H1 (cell line): Measurements from ENCODE around the gene PCCA. TPM values are rescaled to one million over a fixed set of nuclear protein-coding genes. Genes with fewer than 3 reads are reported as not detected.

Experiments
- CTCF ChIA-PET: fragments of 300-600 bp; sonication (Branson Sonifier 250); formaldehyde crosslinking; loops from one replicate; lab custom pipeline; 2021; ENCODE audit not compliant: partially characterized antibody; lab: Charles Lee
- POLR2A ChIA-PET: fragments of 300-600 bp; sonication (Branson Sonifier 250); formaldehyde crosslinking; loops from one replicate; lab custom pipeline; 2021; ENCODE audit warnings: inconsistent platforms; ENCODE audit not compliant: partially characterized antibody; lab: Charles Lee
- DNase-seq, 2 experiments: peaks; one replicate each; pipeline versions ENCODE4 v3.0.0 to v3.0.0-alpha.2; 2010 to 2022; ENCODE audit warnings: low spot score in 2 of 2, low read depth in 1 of 2, mixed read lengths in 1 of 2
- FAIRE-seq: peaks from 2 replicates; lab custom pipeline; 2011; peaks lifted over from hg19 to GRCh38; lab: Jason Lieb, UNC
- H2AFZ ChIP-seq: 2 replicates; pipeline ENCODE4 v1.8.1; 2012; ENCODE audit warnings: low read length, inconsistent platforms
- H2AK5ac ChIP-seq: 2 replicates; pipeline ENCODE4 v1.6.1; 2013; ENCODE audit warnings: low read depth, low read length
- H2BK120ac ChIP-seq: replicated peaks from 2 replicates; pipeline ENCODE3; 2013; ENCODE audit warnings: low read depth, low read length, inconsistent platforms
- H2BK12ac ChIP-seq: 2 replicates; pipeline ENCODE4 v1.6.1; 2013; ENCODE audit warnings: low read depth, low read length
- H2BK15ac ChIP-seq: 2 replicates; pipeline ENCODE4 v1.6.1; 2013; ENCODE audit warnings: low read length
- H2BK20ac ChIP-seq: 2 replicates; pipeline ENCODE4 v1.6.1; 2013; ENCODE audit warnings: low read length
- H2BK5ac ChIP-seq: 2 replicates; pipeline ENCODE4 v1.6.1; 2013; ENCODE audit warnings: low read depth, low read length
- H3K14ac ChIP-seq: 2 replicates; pipeline ENCODE4 v1.6.1; 2013; ENCODE audit warnings: inconsistent platforms; ENCODE audit not compliant: insufficient read length
- H3K18ac ChIP-seq: 2 replicates; pipeline ENCODE4 v1.6.1; 2013; ENCODE audit warnings: low read length; ENCODE audit errors: extremely low read depth
- H3K23ac ChIP-seq: 2 replicates; pipeline ENCODE4 v1.6.1; 2013; ENCODE audit warnings: inconsistent platforms; ENCODE audit not compliant: insufficient read length
- H3K23me2 ChIP-seq: 2 replicates; pipeline ENCODE4 v1.6.1; 2013; ENCODE audit warnings: low read depth, low read length
- H3K27ac ChIP-seq: 2 replicates; pipeline ENCODE4 v1.6.1; 2011; ENCODE audit warnings: low read depth, low read length, inconsistent platforms
- H3K27me3 ChIP-seq, 4 experiments: replicated peaks in 1 of 4; 1 replicate in 1 of 4; 2 replicates in 3 of 4; pipeline versions ENCODE4 v1.6.1 to v1.8.1; 2011 to 2013; ENCODE audit warnings: low read length in 3 of 4, mild to moderate bottlenecking in 3 of 4, inconsistent platforms in 2 of 4, mixed read lengths in 2 of 4, moderate library complexity in 1 of 4; ENCODE audit not compliant: control insufficient read depth in 3 of 4, insufficient read depth in 3 of 4; ENCODE audit errors: extremely low read depth in 1 of 4
- H3K36me3 ChIP-seq, 4 experiments: 2 replicates each; pipeline versions ENCODE4 v1.6.1 to v1.8.1; 2011 to 2013; ENCODE audit warnings: mild to moderate bottlenecking in 4 of 4, low read length in 3 of 4, moderate library complexity in 2 of 4, control low read depth in 1 of 4, inconsistent platforms in 1 of 4; ENCODE audit not compliant: insufficient read depth in 4 of 4, control insufficient read depth in 2 of 4
- H3K4ac ChIP-seq: replicated peaks from 2 replicates; pipeline ENCODE3; 2013; ENCODE audit warnings: low read length, low read depth, mixed read lengths, inconsistent platforms; ENCODE audit not compliant: insufficient read length
- H3K4me1 ChIP-seq, 4 experiments: replicated peaks in 1 of 4; 1 replicate in 1 of 4; 2 replicates in 3 of 4; pipeline versions ENCODE4 v1.6.1 to v1.8.1; 2011 to 2013; ENCODE audit warnings: low read length in 3 of 4, inconsistent platforms in 2 of 4, mixed read lengths in 1 of 4; ENCODE audit not compliant: insufficient read depth in 4 of 4, control insufficient read depth in 3 of 4
- H3K4me2 ChIP-seq, 2 experiments: 2 replicates each; pipeline versions ENCODE4 v1.6.1 to v1.8.1; 2011 to 2013; ENCODE audit warnings: low read depth in 2 of 2, low read length in 2 of 2, control low read depth in 1 of 2, inconsistent platforms in 1 of 2, mild to moderate bottlenecking in 1 of 2; ENCODE audit not compliant: insufficient read depth in 1 of 2
- H3K4me3 ChIP-seq, 4 experiments: fragments of 200-600, 300-600 bp in 1 of 4; sonication (generic), shearing (Covaris generic), sonication (Bioruptor Twin) in 1 of 4; 2 replicates each; pipeline versions ENCODE4 v1.5.1 to v1.8.1; 2011 to 2016; ENCODE audit warnings: low read length in 4 of 4, low read depth in 3 of 4, control low read depth in 2 of 4, inconsistent platforms in 2 of 4, mild to moderate bottlenecking in 2 of 4, mixed read lengths in 1 of 4, moderate library complexity in 1 of 4; ENCODE audit not compliant: insufficient read depth in 2 of 4; ENCODE audit errors: extremely low read depth in 1 of 4
- H3K56ac ChIP-seq: replicated peaks from 2 replicates; pipeline ENCODE3; 2013; ENCODE audit warnings: low read depth, mild to moderate bottlenecking, mixed read lengths, low read length, inconsistent platforms; ENCODE audit not compliant: insufficient read length
- H3K79me1 ChIP-seq: 2 replicates; pipeline ENCODE4 v1.6.1; 2013; ENCODE audit warnings: low read depth, low read length, control low read depth
- H3K79me2 ChIP-seq, 2 experiments: 2 replicates each; pipeline versions ENCODE4 v1.6.1 to v1.8.1; 2012 to 2013; ENCODE audit warnings: low read length in 2 of 2, mild to moderate bottlenecking in 2 of 2, inconsistent platforms in 1 of 2; ENCODE audit not compliant: insufficient read depth in 2 of 2, control insufficient read depth in 1 of 2
- H3K9ac ChIP-seq, 4 experiments: replicated peaks in 1 of 4; 1 replicate in 1 of 4; 2 replicates in 3 of 4; pipeline versions ENCODE4 v1.6.1 to v1.8.1; 2011 to 2013; ENCODE audit warnings: low read depth in 3 of 4, low read length in 3 of 4, control low read depth in 2 of 4, mild to moderate bottlenecking in 2 of 4, moderate library complexity in 2 of 4, inconsistent platforms in 1 of 4; ENCODE audit errors: extremely low read depth in 1 of 4
- H3K9me3 ChIP-seq, 2 experiments: 2 replicates each; pipeline versions ENCODE4 v1.6.1 to v1.8.1; 2012 to 2013; ENCODE audit warnings: mild to moderate bottlenecking in 2 of 2, moderate library complexity in 2 of 2, control low read depth in 1 of 2, inconsistent platforms in 1 of 2, low read depth in 1 of 2, low read length in 1 of 2, mixed read lengths in 1 of 2; ENCODE audit not compliant: insufficient read depth in 2 of 2
- H4K20me1 ChIP-seq, 2 experiments: replicated peaks in 1 of 2; 2 replicates each; pipeline versions ENCODE3 to v1.8.1; 2011 to 2013; ENCODE audit warnings: inconsistent platforms in 2 of 2, low read length in 2 of 2, mild to moderate bottlenecking in 1 of 2; ENCODE audit not compliant: insufficient read depth in 2 of 2, control insufficient read depth in 1 of 2
- H4K5ac ChIP-seq: 2 replicates; pipeline ENCODE4 v1.6.1; 2013; ENCODE audit warnings: low read length, low read depth, mixed read lengths, inconsistent platforms; ENCODE audit not compliant: insufficient read length
- H4K8ac ChIP-seq: 2 replicates; pipeline ENCODE4 v1.8.0; 2013; ENCODE audit warnings: mild to moderate bottlenecking, moderate library complexity, low read length, inconsistent platforms; ENCODE audit not compliant: insufficient read depth; ENCODE audit errors: extremely low read depth
- H4K91ac ChIP-seq: replicated peaks from 2 replicates; pipeline ENCODE3; 2013; ENCODE audit warnings: low read length, mixed read lengths, inconsistent platforms; ENCODE audit not compliant: insufficient read length
- BCL11A ChIP-seq, 2 experiments: IDR thresholded peaks; one replicate each; pipeline ENCODE4 v1.6.1; 2011; ENCODE audit warnings: low read depth in 2 of 2, low read length in 2 of 2, mild to moderate bottlenecking in 2 of 2
- CHD1 ChIP-seq: IDR thresholded peaks from 2 replicates; pipeline ENCODE4 v1.6.1; 2012; ENCODE audit warnings: low read depth, low read length, improper control_type of control experiment
- CHD2 ChIP-seq: IDR thresholded peaks from 2 replicates; pipeline ENCODE4 v1.6.1; 2012; ENCODE audit warnings: low read length, improper control_type of control experiment
- CREB1 ChIP-seq: IDR thresholded peaks from 2 replicates; pipeline ENCODE4 v1.6.1; 2012; ENCODE audit warnings: inconsistent platforms
- EP300 ChIP-seq, 2 experiments: IDR thresholded peaks; 1 replicate in 1 of 2; 2 replicates in 1 of 2; pipeline ENCODE4 v1.6.1; 2011 to 2012; ENCODE audit warnings: low read depth in 2 of 2, low read length in 2 of 2, mild to moderate bottlenecking in 2 of 2, borderline replicate concordance in 1 of 2, inconsistent platforms in 1 of 2, moderate library complexity in 1 of 2
- EZH2 ChIP-seq: fragments of 200-600 bp; sonication (generic); IDR thresholded peaks from 2 replicates; pipeline ENCODE4 v1.7.1; 2012; ENCODE audit warnings: low read depth, mild to moderate bottlenecking, moderate library complexity, low read length, inconsistent platforms; ENCODE audit not compliant: severe bottlenecking
- RNF2 ChIP-seq: fragments of 200-900, 300-1000 bp; sonication (generic); IDR thresholded peaks from 2 replicates; pipeline ENCODE4 v1.7.1; 2016; ENCODE audit warnings: borderline replicate concordance, low read depth, mild to moderate bottlenecking, antibody characterized with exemption, low read length; ENCODE audit not compliant: poor library complexity, severe bottlenecking; ENCODE audit errors: missing control alignments
- SIN3A ChIP-seq, 2 experiments: IDR thresholded peaks in 1 of 2; conservative IDR thresholded peaks in 1 of 2; 2 replicates each; pipeline ENCODE4 v1.6.1; 2011 to 2012; ENCODE audit warnings: low read length in 2 of 2, improper control_type of control experiment in 1 of 2, low read depth in 1 of 2, mild to moderate bottlenecking in 1 of 2
- SP2 ChIP-seq: IDR thresholded peaks from 2 replicates; pipeline ENCODE4 v1.6.1; 2012; ENCODE audit warnings: mild to moderate bottlenecking, low read length, inconsistent platforms
- SRF ChIP-seq: IDR thresholded peaks from 2 replicates; pipeline ENCODE4 v1.6.1; 2011; ENCODE audit warnings: mild to moderate bottlenecking, low read depth, low read length, moderate library complexity
- WGBS, 2 experiments: shearing (Covaris generic) in 1 of 2; methylation state at CpG; one replicate each; pipeline versions ENCODE4 v1.1.6 to v1.1.7; 2013 to 2015; ENCODE audit warnings: low lambda C conversion rate in 2 of 2, mixed read lengths in 2 of 2, inconsistent platforms in 1 of 2, low coverage in 1 of 2, missing lambda C conversion rate in 1 of 2; ENCODE audit not compliant: insufficient replicate concordance in 2 of 2, insufficient coverage in 1 of 2, insufficient read length in 1 of 2; ENCODE audit errors: extremely low coverage in 1 of 2, missing lambda C conversion rate in 1 of 2; 5-methylcytosine and 5-hydroxymethylcytosine counted together
- polyA plus RNA-seq, 7 experiments: library from polyadenylated mRNA; depleted of rRNA in 3 of 7; stranded (reverse) in 5 of 7; unstranded in 2 of 7; fragments of >200 nt in 5 of 7; fragments of 200-250 nt in 2 of 7; gene quantifications; 1 replicate in 5 of 7; 2 replicates in 1 of 7; 4 replicates in 1 of 7; pipeline versions ENCODE4 v1.2.1 to v1.2.3, GENCODE V29; 2011 to 2013; ENCODE audit warnings: missing spikeins in 2 of 7, mixed read lengths in 2 of 7
- total RNA-seq: library from RNA; stranded (reverse); fragmentation: NEBNext Ultra II Directional; extraction: Animal tissue kit (Norgen Biotek cat#: 25700); gene quantifications from 2 replicates; pipeline ENCODE4 v1.2.1, GENCODE V29; 2021

PCCA gene
- total and polyA plus RNA-seq, 2 of the 8 experiments (the other 6 are each of a cell fraction or from before 2014, with no cell fraction given): 18.4 to 49.8 TPM

DNA sequence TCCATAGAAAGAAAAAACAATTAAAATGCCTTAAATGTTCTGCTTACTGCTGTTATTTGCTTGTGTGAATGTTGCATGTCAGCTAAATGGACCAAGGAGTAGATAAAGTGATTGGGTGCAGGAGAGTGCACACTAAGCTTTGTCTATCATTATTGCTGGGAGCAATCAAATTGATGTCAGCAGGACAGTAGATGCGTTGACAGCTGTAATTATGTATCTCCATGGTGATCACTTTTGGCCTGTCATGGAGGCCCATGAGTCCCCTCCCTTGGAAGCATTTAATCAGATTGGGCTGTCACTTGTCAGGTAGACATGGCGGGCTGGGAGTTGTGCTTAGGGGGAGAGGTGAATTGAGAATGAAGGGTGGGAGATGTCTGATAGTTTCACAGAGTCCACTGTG lies 215.3 kb downstream of the PCCA start:
- no peak overlapping the region for H3K4ac ChIP-seq
- CTCF ChIA-PET: no interaction called here
- no peak for DNase-seq

More for the DNA sequence above, 215.3 kb downstream of the PCCA start:
- POLR2A ChIA-PET: interaction anchor here (0.6 kb wide), 1 partner anchor 236 kb away, joined by 3 read pairs; no protein-coding TSS in a partner anchor
- Histone ChIP-seq H3K27ac (no peak overlapping the region), H2BK12ac (no peak overlapping the region), H2BK20ac (no peak overlapping the region), H3K4me3 (no peak overlapping the region), H3K23ac (no peak overlapping the region), H3K27me3 (no peaks in the 10 kb centered on the region), H4K91ac (no peak overlapping the region), H3K4me2 (no peak overlapping the region), H3K9ac (no peak overlapping the region), H2AFZ (no peak overlapping the region), H3K14ac (no peak overlapping the region), H4K8ac (no peak overlapping the region), H2BK15ac (no peak overlapping the region), H3K79me1 (no peaks in the 10 kb centered on the region; the same call in 1 of the 2 replicates), H3K36me3 (no peaks in the 10 kb centered on the region), H2BK120ac (no peak overlapping the region), H3K9me3 (no peaks in the 10 kb centered on the region), H4K5ac (no peak overlapping the region), H2BK5ac (no peak overlapping the region), H3K23me2 (no peaks in the 10 kb centered on the region), H2AK5ac (no peak overlapping the region), H4K20me1 (peaks cover 0 to 3% of the 10 kb centered on the region in 2 experiments), H3K18ac (no peak overlapping the region), H3K4me1 (peaks cover 2 to 6% (median 5%) of the 10 kb centered on the region in 4 experiments), H3K56ac (no peak overlapping the region), H3K79me2 (no peaks in the 10 kb centered on the region)
- no peak for FAIRE-seq
- TF ChIP-seq EZH2: no peak
- TF ChIP-seq CREB1: no peak
- no peak for TF ChIP-seq BCL11A (IDR thresholded peaks at IDR 0.05; ENCODE audit: low read depth in 2 of 2, low read length in 2 of 2)
- no peak for TF ChIP-seq CHD2
- TF ChIP-seq SRF: no peak
- TF ChIP-seq EP300 (IDR thresholded peaks at IDR 0.05; ENCODE audit: borderline replicate concordance in 1 of 2, low read depth in 2 of 2, low read length in 2 of 2): no peak
- no peak for TF ChIP-seq SP2
- no peak for TF ChIP-seq CHD1
- TF ChIP-seq RNF2: no peak
- no peak for TF ChIP-seq SIN3A (conservative IDR thresholded peaks at IDR 0.05 in 1 of 2, IDR thresholded peaks at IDR 0.05 in 1 of 2; ENCODE audit: low read depth in 1 of 2, low read length in 2 of 2)
- WGBS, 2 experiments: 88% methylated on average over 2 of the region's 2 CpGs; no CpG with 5 or more reads in 1 of the 2 experiments
